ENCODE results near the gene PSEN1. TPM values are rescaled to one million over a fixed set of nuclear protein-coding genes. Genes with fewer than 3 reads are reported as not detected.
A peak's percentile ranks its signal among the peaks of the same experiment; 100 is the strongest.

PSEN1 gene
- total and polyA plus RNA-seq, 2 experiments from 2014 or later, result 14.6 to 35.7 TPM

GRCh38 chr14:73236752-73237218 is 100.5 kb downstream of the PSEN1 start:
- peak; percentile 0; the same call in 2 of the 3 replicates for ATAC-seq
- peaks cover 73% of the 10 kb centered on the region for H3K4me1 Mint-ChIP-seq

GRCh38 chr14:73237219-73237785 is 101.0 kb downstream of the PSEN1 start, which contains the start of gene PAPLN:
Gene PAPLN (plus strand): TSS chr14:73237506. CDS start chr14:73239779, 2,273 bp downstream.
- Histone ChIP-seq H4K20me1 (replicated peaks; ENCODE audit: insufficient read depth) (0 out of 2 replicates have a peak, but pooled peaks cover 3% of the 10 kb centered on the region), H3K4me2 (peak within 1 kb of the TSS; percentile 96), H3K9me2 (ENCODE audit: insufficient read depth) (no peaks in the 10 kb centered on the region), H3K4me1 (ENCODE audit: insufficient read depth) (peaks cover 66% of the 10 kb centered on the region), H3K27me3 (ENCODE audit: insufficient read depth) (peaks cover 54% of the 10 kb centered on the region), H2AFZ (peak within 1 kb of the TSS; percentile 94), H3K79me2 (replicated peaks; ENCODE audit: insufficient read depth) (no peaks in the 10 kb centered on the region), H3K36me3 (ENCODE audit: insufficient read depth) (no peaks in the 10 kb centered on the region), H3K4me3 (peak within 1 kb of the TSS; percentile 69), H3K27ac (ENCODE audit: low read depth) (no peak within 1 kb of the TSS), H3F3A (replicated peaks; ENCODE audit: low read depth) (peaks cover 30% of the 10 kb centered on the region)
- Mint-ChIP-seq H3K4me3 (peak within 1 kb of the TSS; percentile 80), H3K27me3 (ENCODE audit: insufficient read depth, low read depth, poor library complexity) (peaks cover 38% of the 10 kb centered on the region), H3K27ac (no peak within 1 kb of the TSS), H3K9me3 (no peaks in the 10 kb centered on the region; the same call in 2 of the 3 replicates), H3K36me3 (ENCODE audit: low read depth) (peaks cover 2% of the 10 kb centered on the region; the same call in 1 of the 3 replicates), H3K4me1 (peaks cover 70% of the 10 kb centered on the region)
- DNase-seq (ENCODE audit: low spot score) (peak; percentile 65), ATAC-seq (peak; percentile 19)
- TF ChIP-seq EZH2 (IDR thresholded peaks at IDR 0.05; ENCODE audit: low read depth, unreplicated experiment) (peak; percentile 43), ETS1 (IDR thresholded peaks at IDR 0.05) (no peak), POLR2AphosphoS5 (IDR thresholded peaks at IDR 0.05; ENCODE audit: low read depth) (no peak)

More at GRCh38 chr14:73236752-73237218, 100.5 kb downstream of the PSEN1 start:
- TF ChIP-seq EZH2 (IDR thresholded peaks at IDR 0.05; ENCODE audit: low read depth, unreplicated experiment) (peak; percentile 12), ZNF114 (CRISPR knock-in tag; IDR thresholded peaks at IDR 0.05) (no peak)
- Mint-ChIP-seq H3K36me3 (ENCODE audit: low read depth) (peaks cover 2% of the 10 kb centered on the region; the same call in 1 of the 3 replicates), H3K27me3 (ENCODE audit: insufficient read depth, low read depth, poor library complexity) (peaks cover 41% of the 10 kb centered on the region), H3K27ac (no peak overlapping the region), H3K9me3 (no peaks in the 10 kb centered on the region; the same call in 2 of the 3 replicates), H3K4me3 (peak overlapping the region; percentile 80)
- H4K20me1 ChIP-seq (replicated peaks; ENCODE audit: insufficient read depth), result 0 out of 2 replicates have a peak, but pooled peaks cover 3% of the 10 kb centered on the region
- H2AFZ ChIP-seq, result peak overlapping the region; percentile 94
- no peak overlapping the region for H3K27ac ChIP-seq (ENCODE audit: low read depth)
- H3K36me3 ChIP-seq (ENCODE audit: insufficient read depth), result no peaks in the 10 kb centered on the region
- H3K27me3 ChIP-seq (ENCODE audit: insufficient read depth), result peaks cover 54% of the 10 kb centered on the region
- no peaks in the 10 kb centered on the region for H3K79me2 ChIP-seq (replicated peaks; ENCODE audit: insufficient read depth)
- peaks cover 30% of the 10 kb centered on the region for H3F3A ChIP-seq (replicated peaks; ENCODE audit: low read depth)
- DNase-seq (ENCODE audit: low spot score), result peak; percentile 53
- H3K4me1 ChIP-seq (ENCODE audit: insufficient read depth), result peaks cover 66% of the 10 kb centered on the region
- peak overlapping the region; percentile 69 for H3K4me3 ChIP-seq
- H3K9me2 ChIP-seq (ENCODE audit: insufficient read depth), result no peaks in the 10 kb centered on the region
- H3K4me2 ChIP-seq, result peak overlapping the region; percentile 96

- Histone ChIP-seq H3K36me3 (ENCODE audit: insufficient read depth) (no peaks in the 10 kb centered on the region), H3K9me2 (ENCODE audit: insufficient read depth) (no peaks in the 10 kb centered on the region), H3K27ac (ENCODE audit: low read depth) (no peak overlapping the region), H2AFZ (peak overlapping the region; percentile 94), H3K79me2 (replicated peaks; ENCODE audit: insufficient read depth) (no peaks in the 10 kb centered on the region), H4K20me1 (replicated peaks; ENCODE audit: insufficient read depth) (0 out of 2 replicates have a peak, but pooled peaks cover 3% of the 10 kb centered on the region), H3K4me1 (ENCODE audit: insufficient read depth) (peaks cover 59% of the 10 kb centered on the region), H3F3A (replicated peaks; ENCODE audit: low read depth) (peaks cover 30% of the 10 kb centered on the region), H3K27me3 (ENCODE audit: insufficient read depth) (peaks cover 54% of the 10 kb centered on the region), H3K4me3 (peak overlapping the region; percentile 69), H3K4me2 (peak overlapping the region; percentile 96)
- peak; percentile 68 for DNase-seq (ENCODE audit: low spot score)
- Mint-ChIP-seq H3K36me3 (ENCODE audit: low read depth) (peaks cover 2% of the 10 kb centered on the region; the same call in 1 of the 3 replicates), H3K27me3 (ENCODE audit: insufficient read depth, low read depth, poor library complexity) (peaks cover 38% of the 10 kb centered on the region), H3K4me1 (peaks cover 64% of the 10 kb centered on the region), H3K4me3 (peak overlapping the region; percentile 80), H3K9me3 (no peaks in the 10 kb centered on the region; the same call in 2 of the 3 replicates), H3K27ac (no peak overlapping the region)
- peak; percentile 20 for ATAC-seq
- TF ChIP-seq EZH2 (IDR thresholded peaks at IDR 0.05; ENCODE audit: low read depth, unreplicated experiment) (peak; percentile 3), REST (IDR thresholded peaks at IDR 0.05; ENCODE audit: unreplicated experiment) (no peak)
Observed at GRCh38 chr14:73237786-73238423, 101.6 kb downstream of the PSEN1 start.
